Non-pigmented ciliary epithelial cell (primary cell): ENCODE data around the gene MTUS2.

Experiments used
- DNase-seq: peaks from one replicate; pipeline ENCODE4 v3.0.0-alpha.2; 2010; ENCODE audit warnings: low read depth

Gene MTUS2

GRCh38 chr13:29548722-29549121 lies 728.6 kb downstream of the MTUS2 start:
- DNase-seq: peak; percentile 77

- no peak for DNase-seq
Measured at GRCh38 chr13:29550430-29550988, 730.4 kb downstream of the MTUS2 start.

GRCh38 chr13:29551214-29551613 lies 731.1 kb downstream of the MTUS2 start:
- no peak for DNase-seq
